SK-N-SH treated with all-trans-retinoic acid at 6 μM for 48 hours (cell line): ENCODE results near the gene CCDC171.

Source experiments
- BACH2 ChIP-seq: fragments of 250-450 bp; sonication (Bioruptor Pico); IDR thresholded peaks from 2 replicates; pipeline ENCODE4 v1.9.0; 2021; ENCODE audit warnings: mild to moderate bottlenecking, borderline replicate concordance
- RARB ChIP-seq: fragments of 250-450 bp; sonication (Bioruptor Pico); IDR thresholded peaks from 2 replicates; pipeline ENCODE4 v1.8.0; 2021; ENCODE audit warnings: mild to moderate bottlenecking, moderate library complexity

DNA sequence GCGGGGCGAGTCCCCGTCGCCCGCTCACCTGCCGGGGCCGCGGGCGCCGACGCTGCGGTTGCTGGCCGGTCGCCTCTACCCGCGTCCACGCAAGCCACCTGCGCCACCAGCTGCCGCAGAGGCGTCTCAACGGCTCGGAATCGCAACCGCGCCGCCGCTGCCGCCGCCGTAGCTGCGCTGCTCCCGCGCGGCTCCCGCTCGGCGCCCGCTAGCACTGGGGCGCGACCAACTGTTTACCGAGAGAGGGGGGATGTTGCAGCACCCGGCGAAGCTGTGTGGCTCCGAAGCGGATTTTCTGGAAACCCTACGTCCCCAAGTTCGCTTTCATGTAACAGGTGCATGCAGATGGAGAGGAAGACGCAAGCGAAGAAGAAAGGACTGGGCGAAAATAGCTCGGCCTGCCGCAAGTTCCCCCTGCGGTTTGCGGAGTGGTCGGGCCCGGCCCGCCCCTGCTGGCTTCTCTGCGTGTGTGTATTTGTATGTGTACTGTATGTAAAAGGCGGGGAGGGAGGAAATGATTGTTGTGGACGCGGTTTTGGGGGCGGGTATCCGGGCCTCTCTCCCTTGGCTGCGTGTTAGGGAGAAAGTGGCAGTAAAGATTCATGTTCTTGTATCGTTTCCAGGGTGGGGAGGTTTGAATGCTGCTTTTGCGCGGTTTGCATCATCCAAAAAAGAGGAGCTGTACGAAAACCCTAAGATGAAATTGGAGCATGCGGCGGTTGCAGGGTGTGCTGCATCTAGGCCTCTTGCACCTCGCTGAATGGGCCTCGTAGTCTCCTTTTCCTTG, 41.9 kb upstream of the CCDC171 start, which contains the start of gene PSIP1:
- no peak for TF ChIP-seq RARB (CRISPR knock-in tag)
- no peak for TF ChIP-seq BACH2
